NT2/D1 (cell line): ENCODE measurements around the gene PSME1.

ENCODE experiments used
- SUZ12 ChIP-seq: IDR thresholded peaks from 2 replicates; pipeline ENCODE4 v1.6.1; 2011; ENCODE audit not compliant: insufficient read length, insufficient read depth; ENCODE audit errors: extremely low read depth
- YY1 ChIP-seq: IDR thresholded peaks from 2 replicates; pipeline ENCODE4 v1.6.1; 2011; ENCODE audit not compliant: insufficient read length, insufficient read depth
- ZNF274 ChIP-seq: IDR thresholded peaks from 2 replicates; pipeline ENCODE4 v1.6.1; 2011; ENCODE audit warnings: mild to moderate bottlenecking, low read depth, low read length

GRCh38 chr14:24110060-24110459 is 25.9 kb upstream of the PSME1 start:
- TF ChIP-seq ZNF274 (no peak), YY1 (no peak), SUZ12 (no peak)
